NCI-H82 (cell line): ENCODE data around the gene IL13.

Source experiments
- DNase-seq: peaks from one replicate; lab custom pipeline; 2025; lab: John Stamatoyannopoulos, UW

Gene IL13

DNA sequence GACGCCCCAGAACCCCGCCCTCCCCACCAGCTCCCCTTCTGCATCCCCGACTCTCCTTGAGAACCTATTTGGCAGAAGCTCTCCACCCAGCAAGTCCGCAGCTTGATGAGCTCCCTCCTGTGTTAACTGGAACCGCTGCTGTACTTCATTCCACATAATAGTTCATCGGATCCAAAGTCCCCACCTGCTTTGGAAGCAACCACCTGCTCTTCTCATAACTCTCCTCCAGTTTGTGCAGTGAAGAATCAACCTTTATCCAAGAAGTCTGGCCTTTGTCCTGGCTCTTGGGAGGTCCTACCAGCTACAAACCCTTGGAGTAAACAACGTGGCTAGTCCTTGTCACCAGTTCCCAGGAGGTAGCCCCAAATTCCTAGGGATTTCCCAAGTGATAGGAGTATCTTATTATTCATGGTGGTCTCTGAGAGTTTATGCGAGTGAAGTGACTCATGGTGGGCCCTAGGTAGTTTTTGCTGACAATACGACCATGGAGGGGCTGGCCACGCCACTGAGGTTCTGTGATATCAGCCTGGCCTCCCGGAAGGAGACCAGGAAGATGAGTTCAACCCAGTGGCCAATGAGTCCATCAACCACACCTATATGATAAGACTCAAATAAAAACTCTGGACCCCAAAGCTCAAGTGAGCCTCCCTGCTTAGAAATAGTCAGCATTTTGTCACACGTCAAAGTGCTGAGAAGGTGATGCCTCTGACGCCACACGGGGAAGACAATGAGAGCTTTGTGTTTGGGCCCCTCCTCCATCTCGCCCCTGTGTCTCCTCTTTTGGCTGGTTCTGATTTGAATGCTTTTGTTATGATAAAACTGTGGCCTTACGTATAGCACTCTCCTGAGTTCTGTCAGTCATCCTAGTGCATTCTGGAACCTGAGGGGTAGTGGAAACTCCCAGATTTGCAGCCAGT lies 12.3 kb downstream of the IL13 start:
- no peak for DNase-seq

- DNase-seq, result no peak
These were observed 13.0 kb downstream of the IL13 start for GRCh38 chr5:132671000-132671399.

- DNase-seq, result no peak
These were observed 15.5 kb downstream of the IL13 start for GRCh38 chr5:132673488-132673887.

DNA sequence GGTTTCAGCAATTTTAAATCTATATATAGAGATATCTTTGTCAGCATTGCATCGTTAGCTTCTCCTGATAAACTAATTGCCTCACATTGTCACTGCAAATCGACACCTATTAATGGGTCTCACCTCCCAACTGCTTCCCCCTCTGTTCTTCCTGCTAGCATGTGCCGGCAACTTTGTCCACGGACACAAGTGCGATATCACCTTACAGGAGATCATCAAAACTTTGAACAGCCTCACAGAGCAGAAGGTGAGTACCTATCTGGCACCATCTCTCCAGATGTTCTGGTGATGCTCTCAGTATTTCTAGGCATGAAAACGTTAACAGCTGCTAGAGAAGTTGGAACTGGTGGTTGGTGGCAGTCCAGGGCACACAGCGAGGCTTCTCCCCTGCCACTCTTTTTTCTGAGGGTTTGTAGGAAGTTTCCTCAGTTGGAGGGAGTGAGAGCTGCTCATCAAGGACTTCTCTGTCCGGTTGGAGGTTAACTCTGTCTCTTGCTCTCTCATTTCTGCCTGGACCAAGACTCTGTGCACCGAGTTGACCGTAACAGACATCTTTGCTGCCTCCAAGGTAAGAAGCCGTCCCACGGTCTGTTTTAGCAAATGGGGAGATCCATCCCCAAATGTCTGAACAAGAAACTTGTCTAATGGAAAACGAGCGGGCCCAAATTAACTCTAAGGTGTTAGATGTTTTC lies 16.1 kb downstream of the IL13 start, which contains the start of gene IL4:
Gene IL4, plus strand, starts transcription at position 51 of the 692 bp plus-strand sequence. Its CDS starts 62 bp downstream, at position 113.
- no peak for DNase-seq

DNA sequence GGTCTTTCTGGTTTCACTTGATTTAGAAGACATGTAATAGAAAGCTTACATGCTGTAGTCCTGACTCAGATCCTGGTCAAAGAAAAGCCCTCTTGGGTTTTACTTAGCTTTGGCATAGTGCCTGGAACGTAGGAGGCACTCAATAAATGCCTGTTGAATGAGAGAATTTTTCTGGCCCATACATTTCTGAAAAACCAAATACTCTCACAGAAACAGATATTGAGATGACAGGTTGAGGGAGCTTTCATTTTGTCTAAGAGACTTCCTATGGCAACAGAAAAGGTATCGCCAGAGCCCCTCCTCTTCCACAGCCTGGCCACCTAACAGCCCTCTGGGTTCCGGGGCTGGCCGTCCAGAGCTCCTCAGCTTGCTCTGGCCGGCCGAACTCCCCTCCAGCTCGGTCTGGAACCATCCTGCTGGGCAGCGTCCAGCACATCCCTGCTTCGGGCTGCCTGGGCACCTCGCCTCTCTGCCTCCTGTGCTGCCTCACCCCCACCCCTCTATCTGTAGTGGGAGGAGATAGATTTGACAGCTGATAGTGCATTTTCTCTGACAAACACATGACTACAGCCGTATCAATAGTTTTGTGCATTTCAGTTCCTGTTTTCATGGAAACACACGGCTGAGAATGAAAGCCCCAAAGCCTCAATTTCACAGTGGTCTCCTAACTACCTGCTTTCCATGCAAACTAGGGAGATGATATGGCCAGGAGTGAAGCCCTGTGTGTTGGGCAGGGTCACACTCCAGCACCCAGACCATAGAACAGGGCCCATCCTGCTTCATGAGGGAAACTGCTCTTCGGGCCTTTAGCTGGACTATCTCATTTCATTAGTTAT lies 16.9 kb downstream of the IL13 start:
- DNase-seq, result no peak

DNA sequence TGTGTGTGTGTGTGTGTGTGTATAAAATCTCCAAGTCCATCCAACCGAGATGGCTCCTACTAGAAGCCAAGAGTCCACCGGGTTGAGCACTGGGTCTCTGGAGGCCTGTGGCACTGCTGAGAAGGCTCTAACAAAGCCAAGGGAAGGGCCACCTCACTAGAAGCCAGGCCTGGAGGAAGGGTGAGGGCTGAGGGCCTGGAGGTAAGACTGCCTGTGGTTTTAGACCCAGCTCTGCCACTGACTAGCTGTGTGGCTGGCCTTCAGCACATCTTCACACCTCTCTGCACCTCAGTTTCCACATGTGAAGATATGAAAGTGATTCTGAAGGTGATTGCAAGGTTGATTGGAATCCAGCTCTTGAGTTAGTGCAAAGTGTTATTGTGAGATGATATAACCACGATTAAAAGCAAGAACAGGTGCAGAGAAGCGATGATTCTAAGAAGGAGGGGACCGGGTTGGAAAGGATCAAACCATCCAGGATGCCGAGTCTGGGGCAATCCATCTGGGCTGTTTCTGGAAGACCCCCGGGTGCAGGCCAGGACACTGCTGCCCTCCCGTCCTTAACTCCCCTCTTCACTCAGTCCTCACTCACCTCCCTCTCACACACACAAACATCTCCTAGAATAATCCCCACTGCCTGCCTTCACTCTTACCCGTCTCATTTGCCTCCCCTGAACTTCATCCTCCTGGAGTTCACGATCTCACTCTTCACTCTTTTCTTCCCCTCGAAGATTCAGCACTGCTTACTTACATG lies 18.1 kb downstream of the IL13 start:
- no peak for DNase-seq

DNA sequence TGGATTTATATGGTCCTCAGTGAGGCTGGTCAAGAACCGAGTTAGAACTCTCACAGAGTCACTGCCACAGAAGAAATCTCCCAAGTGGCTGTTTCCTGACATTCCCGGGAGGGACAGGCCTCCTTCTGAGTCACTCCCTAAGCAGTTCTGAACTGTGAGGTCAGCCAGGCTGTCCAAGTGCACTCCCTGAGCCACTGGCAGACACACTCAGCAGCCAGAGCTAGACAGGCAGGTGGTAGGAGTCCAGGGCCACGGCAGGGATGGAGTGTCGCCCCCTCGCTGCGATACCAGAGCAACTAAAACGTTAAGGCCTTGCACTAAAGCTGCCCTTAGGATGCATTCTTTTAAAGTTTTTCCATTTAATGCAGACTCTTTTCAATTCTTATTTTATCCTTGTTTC lies 19.2 kb downstream of the IL13 start:
- no peak for DNase-seq

DNA sequence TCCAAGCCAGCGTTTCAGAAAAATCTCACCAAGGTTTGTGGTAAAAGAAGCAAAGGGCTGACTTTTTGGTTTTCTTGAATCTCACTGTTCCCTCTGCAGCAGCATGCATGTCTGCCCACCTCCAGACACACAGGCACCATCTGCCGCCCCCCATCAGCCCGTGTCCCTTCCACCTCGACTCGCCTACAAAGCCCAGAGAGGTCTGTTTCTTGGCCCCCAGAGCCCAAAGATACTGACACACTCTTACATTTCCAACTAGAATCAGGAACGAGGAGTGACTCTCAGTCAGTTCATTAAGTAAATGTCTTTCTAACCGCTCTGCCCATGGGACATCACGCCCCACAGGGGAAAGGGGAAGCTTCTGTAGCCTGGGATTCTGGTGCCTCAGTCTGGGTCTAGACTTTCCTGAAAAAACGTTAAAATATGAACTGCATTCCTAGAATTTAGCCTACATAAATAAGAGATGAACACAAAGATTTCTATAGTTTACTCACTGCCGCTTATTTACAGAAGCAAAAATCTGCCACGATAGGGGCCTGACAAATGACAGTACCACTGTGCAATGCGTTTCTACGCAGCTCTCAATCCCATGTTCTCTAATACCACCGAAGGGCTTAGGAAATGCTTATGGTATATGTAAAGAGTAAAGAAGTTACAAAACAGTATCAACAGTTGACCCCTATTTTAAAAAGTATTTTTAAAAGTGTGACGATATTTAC lies 19.9 kb downstream of the IL13 start:
- no peak for DNase-seq

GRCh38 chr5:132678735-132679134 lies 20.8 kb downstream of the IL13 start:
- no peak for DNase-seq

DNA sequence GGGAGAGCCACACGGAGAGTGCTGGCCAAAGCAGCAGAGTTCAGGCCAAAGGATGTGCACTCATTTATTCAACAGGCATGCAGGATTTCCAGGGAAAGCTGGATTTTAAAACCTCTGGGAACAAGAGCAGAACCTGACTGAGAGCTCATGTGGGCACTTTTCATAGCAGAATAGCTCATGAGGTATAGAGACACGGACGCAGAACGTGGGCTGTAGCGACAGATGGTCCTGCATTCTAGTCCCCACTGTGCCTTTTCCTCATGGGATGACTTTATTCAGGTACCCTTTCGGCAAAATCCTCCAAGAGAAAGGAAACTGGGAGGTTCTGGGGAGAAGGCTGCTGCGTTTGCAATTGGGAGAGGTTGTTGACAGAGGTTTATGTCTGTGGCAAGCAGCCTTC lies 21.2 kb downstream of the IL13 start:
- no peak for DNase-seq

DNA sequence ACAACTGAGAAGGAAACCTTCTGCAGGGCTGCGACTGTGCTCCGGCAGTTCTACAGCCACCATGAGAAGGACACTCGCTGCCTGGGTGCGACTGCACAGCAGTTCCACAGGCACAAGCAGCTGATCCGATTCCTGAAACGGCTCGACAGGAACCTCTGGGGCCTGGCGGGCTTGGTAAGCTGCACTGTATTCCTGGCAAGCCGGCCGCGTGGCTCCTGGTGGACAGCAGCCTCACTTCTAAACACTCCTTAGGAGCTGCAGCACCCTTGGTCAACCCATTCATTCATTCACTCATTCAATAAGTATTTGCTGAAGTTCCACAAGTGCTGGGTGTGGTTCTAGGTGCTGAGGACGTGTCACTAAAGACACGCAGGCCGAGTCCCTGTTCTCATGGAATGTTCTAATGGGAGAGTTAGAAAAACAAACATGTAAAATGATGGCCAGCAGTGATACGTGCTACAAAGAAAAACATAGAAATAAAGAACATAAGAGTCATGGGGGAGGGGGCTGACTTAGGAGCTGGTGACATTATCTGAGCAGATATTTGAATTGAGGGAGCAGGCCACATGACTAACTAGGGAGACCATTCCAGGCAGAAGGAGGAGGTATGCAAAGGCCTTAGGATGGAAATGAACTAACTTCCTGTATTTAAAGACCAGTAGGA lies 21.9 kb downstream of the IL13 start:
- no peak for DNase-seq

GRCh38 chr5:132680780-132681475 lies 23.0 kb downstream of the IL13 start:
- no peak for DNase-seq

- no peak for DNase-seq
These were observed 23.5 kb downstream of the IL13 start for GRCh38 chr5:132681476-132681831.

DNA sequence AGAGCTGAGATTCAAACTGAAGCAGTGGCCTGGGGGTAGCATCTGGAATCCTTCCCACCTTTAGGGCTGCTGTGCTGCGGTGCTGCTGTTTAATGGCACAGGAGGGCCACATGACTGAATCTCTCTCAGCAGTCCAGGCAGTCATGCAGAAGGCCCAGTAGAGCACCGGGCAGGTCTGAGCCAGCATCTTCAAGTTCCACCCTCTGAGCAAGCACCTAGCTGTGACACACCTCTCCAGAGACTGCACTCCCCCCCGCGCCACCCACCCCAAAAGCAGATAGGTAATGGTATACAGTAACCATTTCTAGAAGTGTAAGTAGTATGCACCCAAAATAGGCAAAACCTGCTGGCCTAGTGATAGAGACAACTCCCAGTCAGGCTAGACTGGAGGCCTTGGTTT lies 24.0 kb downstream of the IL13 start:
- DNase-seq, result no peak

GRCh38 chr5:132684491-132684890 lies 26.5 kb downstream of the IL13 start:
- no peak for DNase-seq

- DNase-seq, result no peak
These were observed 27.1 kb downstream of the IL13 start for GRCh38 chr5:132684922-132685720.

DNA sequence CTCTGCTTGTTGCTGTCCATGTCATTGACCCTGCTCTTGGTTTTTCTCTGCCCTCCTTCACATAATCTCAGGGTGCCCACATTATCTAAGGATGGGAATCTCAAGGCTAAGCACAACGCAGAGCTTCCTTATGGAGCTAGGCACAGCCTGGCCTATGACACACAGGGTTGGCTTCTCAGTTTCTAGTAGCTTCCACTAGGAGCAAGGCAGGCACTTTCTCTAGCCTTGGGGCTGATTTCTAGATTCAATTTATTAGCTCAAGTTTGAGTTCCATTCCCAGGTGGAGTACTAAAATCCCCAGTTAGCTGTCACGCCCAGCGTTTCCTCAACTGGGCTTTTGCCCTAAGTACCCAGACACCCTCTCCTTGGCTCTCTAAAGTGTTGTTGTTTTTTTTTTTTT lies 28.2 kb downstream of the IL13 start:
- no peak for DNase-seq

- no peak for DNase-seq
These were observed 30.0 kb downstream of the IL13 start for GRCh38 chr5:132687995-132688394.
